Astrocyte of the cerebellum (primary cell): ENCODE measurements around the gene ARFRP1.
"Not testable (repeated sequence)": the region's sequence is repeated elsewhere in the genome, so short reads cannot be mapped to it uniquely, and the experiment has no call there.

Experiments
- DNase-seq: peaks from one replicate; pipeline ENCODE4 v3.0.0-alpha.2; 2011; ENCODE audit warnings: low read depth
- H3K4me3 ChIP-seq: 2 replicates; pipeline ENCODE4 v1.5.1; 2011; ENCODE audit warnings: mild to moderate bottlenecking, low read depth, low read length, moderate library complexity
- in situ Hi-C: cut with HindIII; loops from 2 replicates; pipeline ENCODE4 v1.10.0; 2017; ENCODE audit warnings: low sequenced_read_pairs
- TF ChIP-seq, protein P1 (sequence below): IDR thresholded peaks from 2 replicates; pipeline ENCODE4 v1.5.1; 2012; ENCODE audit warnings: low read length, low read depth, moderate library complexity, mild to moderate bottlenecking; ENCODE audit errors: missing control alignments

ARFRP1 gene

DNA sequence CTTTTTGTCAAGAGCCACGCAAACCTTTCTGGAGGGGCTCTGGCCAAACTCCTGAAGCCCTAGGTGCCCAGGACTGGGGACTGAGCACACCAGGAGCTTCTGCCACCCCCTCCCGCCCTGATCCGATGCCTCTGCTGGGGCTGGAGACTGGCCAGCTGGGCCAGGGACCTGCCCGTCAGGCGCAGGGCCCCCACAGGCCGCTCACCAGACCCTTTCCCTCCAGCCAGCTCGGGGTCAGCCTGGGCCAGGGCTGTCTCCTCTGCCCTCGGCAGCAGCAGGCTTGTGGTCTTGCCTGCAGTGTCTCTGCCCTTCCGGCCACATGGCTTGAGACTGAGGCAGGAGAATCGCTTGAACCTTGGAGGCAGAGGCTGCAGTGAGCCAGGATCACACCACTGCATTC lies 35.1 kb downstream of the ARFRP1 start:
- DNase-seq = no peak
- TF ChIP-seq, protein P1, sequence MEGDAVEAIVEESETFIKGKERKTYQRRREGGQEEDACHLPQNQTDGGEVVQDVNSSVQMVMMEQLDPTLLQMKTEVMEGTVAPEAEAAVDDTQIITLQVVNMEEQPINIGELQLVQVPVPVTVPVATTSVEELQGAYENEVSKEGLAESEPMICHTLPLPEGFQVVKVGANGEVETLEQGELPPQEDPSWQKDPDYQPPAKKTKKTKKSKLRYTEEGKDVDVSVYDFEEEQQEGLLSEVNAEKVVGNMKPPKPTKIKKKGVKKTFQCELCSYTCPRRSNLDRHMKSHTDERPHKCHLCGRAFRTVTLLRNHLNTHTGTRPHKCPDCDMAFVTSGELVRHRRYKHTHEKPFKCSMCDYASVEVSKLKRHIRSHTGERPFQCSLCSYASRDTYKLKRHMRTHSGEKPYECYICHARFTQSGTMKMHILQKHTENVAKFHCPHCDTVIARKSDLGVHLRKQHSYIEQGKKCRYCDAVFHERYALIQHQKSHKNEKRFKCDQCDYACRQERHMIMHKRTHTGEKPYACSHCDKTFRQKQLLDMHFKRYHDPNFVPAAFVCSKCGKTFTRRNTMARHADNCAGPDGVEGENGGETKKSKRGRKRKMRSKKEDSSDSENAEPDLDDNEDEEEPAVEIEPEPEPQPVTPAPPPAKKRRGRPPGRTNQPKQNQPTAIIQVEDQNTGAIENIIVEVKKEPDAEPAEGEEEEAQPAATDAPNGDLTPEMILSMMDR = no peak
- no peak overlapping the region for H3K4me3 ChIP-seq
- in situ Hi-C loops = no loop called here

DNA sequence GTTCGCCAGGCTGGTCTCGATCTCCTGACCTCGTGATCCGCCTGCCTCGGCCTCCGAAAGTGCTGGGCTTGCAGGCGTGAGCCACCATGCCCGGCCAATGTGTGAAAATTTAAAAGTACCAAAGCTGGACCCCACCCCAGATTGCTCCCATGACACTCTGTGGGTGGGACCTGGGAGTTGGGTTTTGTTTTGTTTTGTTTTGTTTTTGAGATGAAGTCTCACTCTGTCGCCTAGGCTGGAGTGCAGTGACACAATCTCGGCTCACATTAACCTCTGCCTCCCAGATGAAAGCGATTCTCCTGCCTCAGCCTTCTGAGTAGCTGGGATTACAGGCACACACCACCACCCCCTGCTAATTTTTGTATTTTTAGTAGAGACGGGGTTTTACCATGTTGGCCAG lies 36.1 kb downstream of the ARFRP1 start:
- in situ Hi-C loops, H3K4me3 ChIP-seq, DNase-seq: not testable (repeated sequence)

DNA sequence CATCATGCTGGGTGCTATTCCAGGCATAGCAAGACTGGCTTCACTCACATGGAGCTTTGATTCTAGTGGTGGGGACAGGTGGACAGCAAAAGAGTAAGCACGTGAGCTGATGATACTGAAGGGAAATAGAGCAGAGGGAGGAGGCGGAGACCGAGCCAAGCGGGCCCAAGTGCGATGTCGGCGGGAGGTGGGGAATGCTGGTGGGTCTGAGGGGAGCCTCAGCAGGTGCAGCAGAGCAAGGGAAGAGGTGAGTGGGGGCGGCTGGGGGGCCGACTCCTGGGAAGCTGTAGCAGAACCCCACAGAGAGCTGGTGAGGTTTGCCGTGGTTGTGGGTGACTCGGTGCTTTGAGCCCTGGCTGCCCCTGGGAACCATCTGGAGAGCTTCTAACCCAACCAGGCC lies 39.4 kb downstream of the ARFRP1 start:
- in situ Hi-C loops = loop anchor here (10.0 kb wide), 1 partner anchor 134 kb away; the partner anchor contains the start of gene PTK6
- no peak overlapping the region for H3K4me3 ChIP-seq
- no peak for DNase-seq
- TF ChIP-seq, protein P1 = no peak

DNA sequence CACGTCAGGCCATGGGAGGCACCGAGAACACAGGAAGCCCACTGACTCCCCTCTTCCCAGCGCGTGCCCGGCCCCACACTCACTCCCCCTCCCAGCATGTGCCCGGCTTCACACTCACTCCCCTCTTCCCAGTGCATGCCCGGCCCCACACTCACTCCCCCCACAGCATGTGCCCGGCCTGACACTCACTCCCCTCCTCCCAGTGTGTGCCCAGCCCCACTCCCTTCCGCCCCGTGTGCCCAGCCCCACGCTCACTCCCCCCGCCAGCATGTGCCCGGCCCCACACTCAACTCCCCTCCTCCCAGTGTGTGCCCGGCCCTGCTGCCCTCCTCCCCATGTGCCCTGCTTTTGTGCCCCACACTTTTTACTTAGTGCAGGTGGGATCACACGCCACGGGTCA lies 39.9 kb downstream of the ARFRP1 start:
- in situ Hi-C loops = loop anchor here (10.0 kb wide), 1 partner anchor 133 kb away; the partner anchor contains the start of gene PTK6

DNA sequence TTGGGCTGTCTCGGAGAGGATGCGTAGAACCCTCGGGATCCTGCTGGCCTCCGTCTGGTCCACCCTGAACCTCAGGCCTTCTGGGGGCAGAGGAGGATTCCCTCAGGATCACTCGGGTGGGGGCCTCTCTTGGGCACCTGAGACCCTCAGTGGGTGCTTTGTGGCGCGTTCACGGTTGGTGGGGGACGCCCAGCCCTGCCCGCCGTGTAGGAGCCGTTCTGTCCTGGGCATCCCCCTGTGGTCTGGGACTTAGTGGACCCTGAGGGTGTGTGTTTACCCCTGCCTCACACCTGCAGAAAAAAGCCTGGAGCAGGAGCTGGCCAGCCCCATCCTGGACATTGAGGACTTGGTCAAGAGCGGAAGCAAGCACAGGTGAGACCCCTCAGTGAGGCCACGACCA lies 42.1 kb downstream of the ARFRP1 start:
- in situ Hi-C loops = loop anchor here (10.0 kb wide), 1 partner anchor 131 kb away; the partner anchor contains the start of gene PTK6
- no peak overlapping the region for H3K4me3 ChIP-seq
- TF ChIP-seq, protein P1 = no peak
- no peak for DNase-seq

More for the DNA sequence above, 39.9 kb downstream of the ARFRP1 start:
- DNase-seq = no peak
- TF ChIP-seq, protein P1 = no peak
- no peak overlapping the region for H3K4me3 ChIP-seq

DNA sequence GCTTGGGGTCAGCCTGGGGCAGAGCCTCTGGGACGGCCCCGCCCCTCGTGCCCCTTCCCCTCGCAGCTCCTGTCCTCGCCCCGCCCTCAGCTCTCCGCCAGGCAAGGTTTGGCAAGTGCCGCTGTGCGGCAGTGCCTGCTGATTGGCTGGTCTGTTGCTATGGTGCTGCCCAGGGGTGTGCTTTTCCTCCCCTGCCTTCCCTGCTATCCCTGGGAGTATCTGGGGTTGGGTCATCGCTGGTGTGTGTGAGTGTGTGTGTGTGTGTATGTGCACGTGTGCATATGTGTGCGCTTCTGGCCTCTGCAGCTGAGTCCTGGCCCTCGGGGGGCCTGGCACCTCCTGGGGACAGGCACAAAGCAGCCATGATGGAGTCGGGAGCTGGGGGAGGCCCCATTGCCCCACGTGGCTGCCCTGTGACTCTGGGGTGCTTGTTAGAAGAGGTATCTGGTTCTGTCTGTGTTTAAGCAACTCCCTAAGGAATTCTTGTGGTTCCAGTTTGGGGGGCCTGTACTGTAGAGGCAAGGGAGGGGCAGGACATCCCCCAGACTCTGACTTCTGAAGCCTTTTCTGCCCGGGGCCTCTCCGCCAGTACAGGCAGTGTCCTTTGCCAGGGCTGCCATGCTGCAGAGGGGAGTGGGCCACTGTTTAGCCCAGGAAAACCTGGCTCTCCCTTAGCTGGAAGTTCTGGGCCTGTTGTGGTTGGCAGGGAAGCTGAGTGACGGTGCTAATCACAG lies 42.7 kb downstream of the ARFRP1 start:
- DNase-seq = no peak
- in situ Hi-C loops = loop anchor here (5.0 to 10.0 kb wide), 2 partner anchors 32 to 130 kb away; partner anchors contain the start of genes PTK6 and TNFRSF6B
- H3K4me3 ChIP-seq = no peak overlapping the region
- TF ChIP-seq, protein P1 = no peak
